Liver (tissue), 9 donors: ENCODE measurements around the gene ARHGAP36. TPM values are rescaled to one million over a fixed set of nuclear protein-coding genes. Genes with fewer than 3 reads are reported as not detected.

Experiments used
- DNase-seq: peaks from one replicate; pipeline ENCODE4 v3.0.0-alpha.2; 2017; ENCODE audit warnings: low spot score
- H3K27ac ChIP-seq, 2 donors: one replicate each; pipeline ENCODE4 v1.7.0; 2013; ENCODE audit warnings: inconsistent platforms in 2 of 2, low read length in 2 of 2, control low read depth in 1 of 2, low read depth in 1 of 2, mild to moderate bottlenecking in 1 of 2
- H3K27me3 ChIP-seq, 4 donors: one replicate each; pipeline versions ENCODE4 v1.6.1 to v1.7.0; 2013; ENCODE audit warnings: low read length in 3 of 4, inconsistent platforms in 1 of 4, mild to moderate bottlenecking in 1 of 4, moderate library complexity in 1 of 4; ENCODE audit not compliant: control insufficient read depth in 4 of 4, insufficient read depth in 4 of 4
- H3K36me3 ChIP-seq, 4 donors: one replicate each; pipeline versions ENCODE4 v1.6.1 to v1.7.0; 2013; ENCODE audit warnings: low read length in 3 of 4, mild to moderate bottlenecking in 3 of 4, low read depth in 1 of 4, moderate library complexity in 1 of 4; ENCODE audit not compliant: control insufficient read depth in 4 of 4, insufficient read depth in 3 of 4
- H3K4me1 ChIP-seq, 4 donors: one replicate each; pipeline versions ENCODE4 v1.6.1 to v1.7.0; 2013; ENCODE audit warnings: low read length in 3 of 4, mild to moderate bottlenecking in 3 of 4, moderate library complexity in 1 of 4; ENCODE audit not compliant: control insufficient read depth in 4 of 4, insufficient read depth in 4 of 4
- H3K4me3 ChIP-seq, 3 donors: one replicate each; pipeline versions ENCODE4 v1.6.1 to v1.7.0; 2013; ENCODE audit warnings: low read length in 3 of 3, control low read depth in 1 of 3, low read depth in 1 of 3, mild to moderate bottlenecking in 1 of 3
- H3K9ac ChIP-seq, 2 donors: one replicate each; pipeline ENCODE4 v1.7.0; 2013; ENCODE audit warnings: low read length in 2 of 2, mild to moderate bottlenecking in 2 of 2, moderate library complexity in 2 of 2, control low read depth in 1 of 2, low read depth in 1 of 2
- H3K9me3 ChIP-seq, 4 donors: one replicate each; pipeline versions ENCODE4 v1.6.1 to v1.7.0; 2013; ENCODE audit warnings: low read length in 3 of 4; ENCODE audit not compliant: control insufficient read depth in 4 of 4
- CTCF ChIP-seq: fragments of 150-350 bp; IDR thresholded peaks from 2 replicates; pipeline ENCODE4 v1.5.1; 2017; ENCODE audit warnings: improper control_type of control experiment, low read depth, low read length; ENCODE audit not compliant: missing input control
- FOXA2 ChIP-seq: IDR thresholded peaks from 2 replicates; pipeline ENCODE4 v1.6.1; 2016; ENCODE audit warnings: antibody characterized with exemption
- WGBS: extraction: QIAGEN DNeasy Blood & Tissue Kit; methylation state at CpG from one replicate; pipeline ENCODE4 v1.1.7; 2013; 5-methylcytosine and 5-hydroxymethylcytosine counted together
- polyA plus RNA-seq, 2 donors: library from polyadenylated mRNA; stranded (reverse) in 1 of 2; unstranded in 1 of 2; fragments of 200-250 nt in 1 of 2; fragments of >200 nt in 1 of 2; fragmentation: Nextera tagmentation in 1 of 2; extraction: Ambion mirVana in 1 of 2; gene quantifications; one replicate each; pipeline versions ENCODE4 v1.2.1 to v1.2.3, GENCODE V29; 2013 to 2015
- total RNA-seq, 2 donors: library from RNA; depleted of rRNA; stranded (reverse); fragments of >200 nt; gene quantifications; one replicate each; pipeline ENCODE4 v1.2.3, GENCODE V29; 2014
- donor health status: healthy.
- donor health status: healthy.
- donor health status: healthy.
- donor health status: healthy.
- donor health status: healthy.

Gene ARHGAP36
- total and polyA plus RNA-seq, 4 donors: not detected

GRCh38 chrX:131136776-131137175 lies 78.6 kb downstream of the ARHGAP36 start:
- Histone ChIP-seq H3K4me1 (no peaks in the 10 kb centered on the region), H3K36me3 (no peaks in the 10 kb centered on the region), H3K27me3 (no peaks in the 10 kb centered on the region), H3K4me3 (no peak overlapping the region), H3K9me3 (no peaks in the 10 kb centered on the region), H3K9ac (no peak overlapping the region), H3K27ac (no peak overlapping the region)
- 93% methylated on average over 27 of the region's 27 CpGs for WGBS
- DNase-seq: no peak
- no peak for TF ChIP-seq CTCF

- no peak for DNase-seq
- no peaks in the 10 kb centered on the region for H3K9me3 ChIP-seq
- no peaks in the 10 kb centered on the region for H3K36me3 ChIP-seq
- H3K4me1 ChIP-seq: no peaks in the 10 kb centered on the region
- no peaks in the 10 kb centered on the region for H3K27me3 ChIP-seq
- H3K9ac ChIP-seq: no peak overlapping the region
- no peak for TF ChIP-seq FOXA2
- TF ChIP-seq CTCF: no peak
- H3K27ac ChIP-seq: no peak overlapping the region
- WGBS: 95% methylated on average over 2 of the region's 2 CpGs
- no peak overlapping the region for H3K4me3 ChIP-seq
Measured at GRCh38 chrX:131139072-131139471, 80.9 kb downstream of the ARHGAP36 start.

Other genes with a start within 250 kb of the ARHGAP36 start
- 10 to 100 TPM in 1 of 2 donors, 1 to 10 TPM in 1; 6.8 to 11.5 TPM for gene ENOX2, start 155.1 kb upstream of the ARHGAP36 start, total RNA-seq
- gene ENOX2, start 155.1 kb upstream of the ARHGAP36 start, polyA plus RNA-seq: 1 to 10 TPM; 5.0 to 6.2 TPM
- gene IGSF1, start 231.0 kb downstream of the ARHGAP36 start, total RNA-seq: 10 to 100 TPM in 1 of 2 donors, under 1 TPM in 1; 0.17 to 50.7 TPM
- under 1 TPM; 0.15 to 0.21 TPM for gene IGSF1, start 231.0 kb downstream of the ARHGAP36 start, polyA plus RNA-seq